ENCODE measurements around the gene HSPA14.

DNA sequence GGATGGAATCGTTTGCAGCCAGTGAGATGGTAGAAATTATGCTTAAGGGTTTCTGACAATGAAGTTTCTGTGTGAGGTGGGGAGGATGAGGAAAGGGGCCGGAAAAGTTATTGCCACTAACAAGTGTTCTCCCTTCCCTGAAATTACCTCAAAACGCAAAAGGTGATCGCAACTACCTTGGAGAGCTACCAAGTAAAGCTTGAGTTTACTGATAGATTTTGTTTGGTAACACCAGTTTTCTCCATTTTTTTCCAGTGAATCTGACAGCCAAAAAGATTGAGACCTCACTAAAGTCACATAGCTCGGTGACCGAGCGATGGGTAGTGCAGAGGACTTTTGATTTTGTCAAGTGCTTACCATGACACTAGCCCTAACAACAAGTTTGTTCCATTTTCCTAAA is 42.1 kb downstream of the HSPA14 start:
- TF ChIP-seq, protein P1, sequence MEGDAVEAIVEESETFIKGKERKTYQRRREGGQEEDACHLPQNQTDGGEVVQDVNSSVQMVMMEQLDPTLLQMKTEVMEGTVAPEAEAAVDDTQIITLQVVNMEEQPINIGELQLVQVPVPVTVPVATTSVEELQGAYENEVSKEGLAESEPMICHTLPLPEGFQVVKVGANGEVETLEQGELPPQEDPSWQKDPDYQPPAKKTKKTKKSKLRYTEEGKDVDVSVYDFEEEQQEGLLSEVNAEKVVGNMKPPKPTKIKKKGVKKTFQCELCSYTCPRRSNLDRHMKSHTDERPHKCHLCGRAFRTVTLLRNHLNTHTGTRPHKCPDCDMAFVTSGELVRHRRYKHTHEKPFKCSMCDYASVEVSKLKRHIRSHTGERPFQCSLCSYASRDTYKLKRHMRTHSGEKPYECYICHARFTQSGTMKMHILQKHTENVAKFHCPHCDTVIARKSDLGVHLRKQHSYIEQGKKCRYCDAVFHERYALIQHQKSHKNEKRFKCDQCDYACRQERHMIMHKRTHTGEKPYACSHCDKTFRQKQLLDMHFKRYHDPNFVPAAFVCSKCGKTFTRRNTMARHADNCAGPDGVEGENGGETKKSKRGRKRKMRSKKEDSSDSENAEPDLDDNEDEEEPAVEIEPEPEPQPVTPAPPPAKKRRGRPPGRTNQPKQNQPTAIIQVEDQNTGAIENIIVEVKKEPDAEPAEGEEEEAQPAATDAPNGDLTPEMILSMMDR (conservative IDR thresholded peaks at IDR 0.05; ENCODE audit: low read depth, low read length), result no peak
- TF ChIP-seq EZH2 (IDR thresholded peaks at IDR 0.05; ENCODE audit: low read length, unreplicated experiment), result no peak
